Astrocyte of the spinal cord (primary cell): Measurements from ENCODE around the gene FAM3D.

Experiments
- DNase-seq: peaks from one replicate; pipeline ENCODE4 v3.0.0; 2011; ENCODE audit warnings: low read depth, low spot score
- H3K4me3 ChIP-seq: 2 replicates; pipeline ENCODE4 v1.5.1; 2011; ENCODE audit warnings: low read depth, mild to moderate bottlenecking, low read length, moderate library complexity
- CTCF ChIP-seq: IDR thresholded peaks from 2 replicates; pipeline ENCODE4 v1.5.1; 2012; ENCODE audit warnings: low read depth, mild to moderate bottlenecking, low read length, inconsistent platforms
- in situ Hi-C: cut with HindIII; loops from 2 replicates; pipeline ENCODE4 v1.10.0; 2017; ENCODE audit warnings: low sequenced_read_pairs

Gene FAM3D

GRCh38 chr3:58596834-58597518 is 69.6 kb downstream of the FAM3D start:
- DNase-seq: no peak
- in situ Hi-C loops: no loop called here
- H3K4me3 ChIP-seq: no peak overlapping the region
- no peak for TF ChIP-seq CTCF

GRCh38 chr3:58594117-58594516 is 72.5 kb downstream of the FAM3D start:
- DNase-seq: no peak
- in situ Hi-C loops: no loop called here
- no peak overlapping the region for H3K4me3 ChIP-seq
- no peak for TF ChIP-seq CTCF

- DNase-seq: no peak
- no peak for TF ChIP-seq CTCF
- H3K4me3 ChIP-seq: no peak overlapping the region
- in situ Hi-C loops: no loop called here
These were observed 74.8 kb downstream of the FAM3D start for GRCh38 chr3:58591517-58592510.

- in situ Hi-C loops: no loop called here
- DNase-seq: peak; percentile 39
- H3K4me3 ChIP-seq: no peak overlapping the region
These were observed 78.5 kb downstream of the FAM3D start for GRCh38 chr3:58588030-58588614.

GRCh38 chr3:58586776-58587192 is 79.8 kb downstream of the FAM3D start:
- DNase-seq: no peak
- no peak overlapping the region for H3K4me3 ChIP-seq
- in situ Hi-C loops: no loop called here
- no peak for TF ChIP-seq CTCF

More at GRCh38 chr3:58588030-58588614, 78.5 kb downstream of the FAM3D start:
- no peak for TF ChIP-seq CTCF

- no peak for TF ChIP-seq CTCF
- in situ Hi-C loops: no loop called here
- DNase-seq: no peak
- no peak overlapping the region for H3K4me3 ChIP-seq
These were observed 80.6 kb downstream of the FAM3D start for GRCh38 chr3:58585994-58586393.
